Epithelial cell of proximal tubule (primary cell): Measurements from ENCODE around the gene LEMD1. TPM values are rescaled to one million over a fixed set of nuclear protein-coding genes. Genes with fewer than 3 reads are reported as not detected.
A peak's percentile ranks its signal among the peaks of the same experiment; 100 is the strongest.

ENCODE experiments used
- DNase-seq: peaks from one replicate; pipeline ENCODE4 v3.0.0-alpha.2; 2011; ENCODE audit warnings: low read depth
- H3K4me3 ChIP-seq: 2 replicates; pipeline ENCODE4 v1.5.1; 2011; ENCODE audit warnings: low read depth, mild to moderate bottlenecking, low read length
- total RNA-seq: library from RNA; depleted of rRNA; stranded (reverse); fragments of >200 nt; gene quantifications from 2 replicates; pipeline ENCODE4 v1.2.3, GENCODE V29; 2015
- TF ChIP-seq, protein P1 (sequence below): conservative IDR thresholded peaks from 2 replicates; pipeline ENCODE4 v1.5.1; 2012; ENCODE audit warnings: low read depth, mild to moderate bottlenecking, low read length

Gene LEMD1
- total RNA-seq, 1 donor from 2014 or later, result 0.52 TPM

DNA sequence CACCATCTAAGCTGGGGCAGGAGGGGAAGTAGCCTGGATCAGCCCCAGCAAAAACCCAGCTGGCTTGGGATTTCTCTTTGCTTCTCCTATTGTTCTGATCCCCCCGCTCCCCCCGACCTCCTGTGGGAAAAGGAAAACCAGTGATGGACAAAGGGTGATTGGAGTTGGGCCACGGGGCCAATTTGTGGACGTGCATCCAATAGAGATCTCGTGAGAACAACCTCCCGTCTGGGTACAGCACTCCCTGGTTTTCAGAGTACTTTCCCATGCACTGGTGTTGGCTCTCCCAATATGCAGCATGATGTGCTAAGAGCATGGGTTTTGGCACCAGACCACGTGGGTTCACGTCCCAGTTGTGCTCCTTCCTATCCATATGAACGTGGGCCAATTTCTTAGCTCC, 25.0 kb upstream of the LEMD1 start:
- no peak for DNase-seq
- H3K4me3 ChIP-seq, result no peak overlapping the region
- TF ChIP-seq, protein P1, sequence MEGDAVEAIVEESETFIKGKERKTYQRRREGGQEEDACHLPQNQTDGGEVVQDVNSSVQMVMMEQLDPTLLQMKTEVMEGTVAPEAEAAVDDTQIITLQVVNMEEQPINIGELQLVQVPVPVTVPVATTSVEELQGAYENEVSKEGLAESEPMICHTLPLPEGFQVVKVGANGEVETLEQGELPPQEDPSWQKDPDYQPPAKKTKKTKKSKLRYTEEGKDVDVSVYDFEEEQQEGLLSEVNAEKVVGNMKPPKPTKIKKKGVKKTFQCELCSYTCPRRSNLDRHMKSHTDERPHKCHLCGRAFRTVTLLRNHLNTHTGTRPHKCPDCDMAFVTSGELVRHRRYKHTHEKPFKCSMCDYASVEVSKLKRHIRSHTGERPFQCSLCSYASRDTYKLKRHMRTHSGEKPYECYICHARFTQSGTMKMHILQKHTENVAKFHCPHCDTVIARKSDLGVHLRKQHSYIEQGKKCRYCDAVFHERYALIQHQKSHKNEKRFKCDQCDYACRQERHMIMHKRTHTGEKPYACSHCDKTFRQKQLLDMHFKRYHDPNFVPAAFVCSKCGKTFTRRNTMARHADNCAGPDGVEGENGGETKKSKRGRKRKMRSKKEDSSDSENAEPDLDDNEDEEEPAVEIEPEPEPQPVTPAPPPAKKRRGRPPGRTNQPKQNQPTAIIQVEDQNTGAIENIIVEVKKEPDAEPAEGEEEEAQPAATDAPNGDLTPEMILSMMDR, result no peak

DNA sequence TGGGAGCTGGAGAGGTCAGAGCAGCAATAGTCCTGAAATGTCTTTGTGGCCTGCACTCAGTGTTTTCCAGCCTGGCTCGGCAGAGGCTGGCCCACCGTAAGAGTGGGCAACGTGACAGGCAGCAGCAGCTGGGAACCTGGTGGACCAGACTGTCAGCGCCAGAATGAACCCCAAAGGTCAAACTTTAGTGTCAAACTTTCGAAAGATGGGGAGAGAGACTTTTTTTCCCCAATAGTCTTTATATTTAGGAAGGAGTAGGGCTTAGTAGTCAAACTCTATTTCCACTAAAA, 23.7 kb upstream of the LEMD1 start:
- H3K4me3 ChIP-seq, result no peak overlapping the region
- TF ChIP-seq, protein P1, result no peak
- no peak for DNase-seq

DNA sequence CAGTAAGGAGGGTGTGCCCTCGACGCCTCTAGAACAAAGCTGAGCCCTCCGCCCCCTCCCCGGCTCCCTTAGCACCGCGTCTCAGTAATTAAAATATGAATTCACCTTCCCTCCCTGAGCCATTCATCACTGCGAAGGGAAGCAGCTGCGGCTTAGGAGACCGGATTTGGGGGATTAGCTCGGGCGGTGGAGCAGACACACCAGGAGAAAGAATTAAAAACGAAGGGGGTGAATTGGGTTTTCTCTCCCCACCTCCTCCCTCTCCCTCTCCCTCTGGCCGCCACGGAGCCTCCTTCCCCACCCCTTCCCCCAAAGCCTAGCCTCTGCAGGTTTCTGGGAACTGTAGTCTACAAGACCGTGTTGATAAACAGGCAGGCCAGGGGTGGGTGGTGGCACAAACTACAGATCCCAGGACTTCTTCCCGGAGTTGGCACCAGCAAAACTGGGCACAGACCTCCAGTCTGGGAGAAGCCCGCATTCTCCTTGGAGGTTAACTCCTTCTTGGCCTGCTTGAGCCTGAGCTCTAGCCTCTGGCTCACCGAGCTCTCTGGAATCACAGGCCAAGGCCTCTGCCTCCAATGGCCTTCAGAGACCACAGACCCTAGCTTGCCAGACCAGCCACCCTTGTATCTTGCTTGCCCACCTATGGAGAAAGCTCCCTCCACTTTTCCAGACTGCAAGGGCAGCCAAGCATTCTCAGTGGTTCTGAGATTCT, 23.2 kb upstream of the LEMD1 start:
- TF ChIP-seq, protein P1, result no peak
- peak overlapping the region; percentile 9 for H3K4me3 ChIP-seq
- DNase-seq, result no peak

DNA sequence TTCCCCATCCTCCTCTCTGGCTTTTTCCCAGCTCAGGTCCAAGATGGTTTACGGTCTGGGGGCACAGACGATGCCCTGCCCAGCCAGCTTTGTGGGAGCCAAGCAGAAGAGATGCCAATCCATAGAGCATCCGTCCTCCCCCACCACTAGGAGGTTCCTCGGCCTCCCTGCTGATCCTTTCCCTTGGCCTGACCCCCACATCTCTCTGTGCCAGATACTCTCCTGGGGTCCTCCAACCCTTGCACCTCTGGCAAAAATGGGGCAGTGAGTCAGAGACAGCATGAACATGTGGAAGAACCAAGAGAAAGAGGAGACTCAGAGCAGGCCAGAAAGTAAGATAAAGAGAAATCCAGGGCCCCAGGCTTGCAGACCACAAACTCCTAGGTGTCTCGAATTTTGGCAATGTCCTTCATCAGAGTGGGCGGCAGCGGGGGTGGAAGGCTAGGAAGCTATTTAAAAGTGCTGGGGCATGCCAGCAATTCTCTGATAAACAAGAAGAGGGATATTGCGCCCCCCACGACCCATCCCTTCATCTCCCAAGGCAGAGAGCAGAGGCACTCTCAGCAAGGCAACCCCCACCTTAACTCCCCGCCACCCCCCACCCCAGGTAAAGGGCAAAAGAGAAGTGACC, 22.6 kb upstream of the LEMD1 start:
- TF ChIP-seq, protein P1, result no peak
- DNase-seq, result no peak
- H3K4me3 ChIP-seq, result no peak overlapping the region

DNA sequence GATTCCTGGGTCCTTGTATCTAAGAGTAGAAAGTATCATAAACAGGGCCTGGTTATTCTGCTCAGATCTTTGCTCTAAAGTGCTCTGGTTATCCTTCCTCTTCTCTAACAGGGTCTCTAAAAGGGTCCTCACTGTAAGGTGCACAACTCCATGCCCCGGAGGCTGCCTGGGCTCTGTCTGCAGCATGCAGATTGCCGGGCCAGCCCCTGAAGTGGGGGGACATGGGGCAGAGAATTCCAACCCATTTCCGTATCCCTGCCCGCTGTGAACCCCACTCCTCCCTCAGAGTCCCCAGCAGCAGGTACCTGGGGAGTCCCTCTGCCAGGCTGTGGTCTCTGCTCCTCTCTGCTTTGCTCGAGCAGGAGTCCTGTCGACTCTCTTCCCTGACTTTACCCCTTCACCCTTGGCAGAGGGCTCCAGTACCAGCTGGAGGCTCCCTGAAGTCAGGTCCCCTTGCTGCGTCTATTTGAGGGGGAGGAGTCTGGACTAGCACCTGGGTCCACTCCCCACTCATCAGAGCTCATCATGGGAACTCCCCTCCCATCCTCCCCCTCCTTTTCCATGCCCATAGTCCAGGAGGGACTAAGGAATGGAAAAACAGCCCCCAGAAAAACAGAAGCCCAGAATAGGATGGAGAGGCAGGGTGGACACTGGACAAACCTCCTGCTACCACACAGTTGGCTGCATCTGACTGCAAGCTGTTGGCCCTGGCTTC, 21.9 kb upstream of the LEMD1 start:
- no peak for DNase-seq
- TF ChIP-seq, protein P1, result no peak
- H3K4me3 ChIP-seq, result no peak overlapping the region

DNA sequence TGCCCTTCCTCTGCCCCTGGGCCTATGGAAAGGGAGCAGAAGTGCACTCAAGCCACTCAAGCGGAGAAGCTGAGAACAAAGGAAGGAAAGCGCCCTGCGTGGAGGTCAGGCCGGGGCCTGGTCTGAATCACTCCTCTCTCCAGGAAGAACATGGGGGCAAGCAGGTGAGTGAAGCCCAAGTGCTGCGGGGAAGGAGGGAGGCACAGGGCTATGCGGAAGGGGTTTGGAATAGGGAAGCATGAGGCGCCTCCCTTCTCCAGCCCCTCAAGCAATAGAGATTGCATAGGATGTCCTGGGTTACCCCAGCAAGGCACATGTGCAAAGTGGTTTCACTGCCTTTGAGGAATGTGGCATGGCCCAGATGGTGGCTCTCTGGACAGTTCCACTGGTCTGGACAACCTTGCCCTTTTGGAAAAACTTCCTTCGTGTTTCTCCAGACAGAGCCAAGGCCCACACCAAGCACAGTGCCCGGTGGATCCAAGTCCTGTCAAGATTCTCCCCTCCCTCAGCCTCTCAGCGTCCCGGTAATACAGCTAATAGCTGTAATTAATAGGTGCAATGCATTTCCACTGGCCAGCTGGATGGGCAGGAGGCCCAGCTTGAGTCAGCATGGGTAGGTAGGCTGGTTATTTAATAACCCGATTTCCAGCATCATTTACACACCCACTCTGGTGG, 20.3 kb upstream of the LEMD1 start:
- TF ChIP-seq, protein P1, result no peak
- peak overlapping the region; percentile 29 for H3K4me3 ChIP-seq
- DNase-seq, result peak; percentile 41
